ENCODE measurements around the gene EIF3F.

DNA sequence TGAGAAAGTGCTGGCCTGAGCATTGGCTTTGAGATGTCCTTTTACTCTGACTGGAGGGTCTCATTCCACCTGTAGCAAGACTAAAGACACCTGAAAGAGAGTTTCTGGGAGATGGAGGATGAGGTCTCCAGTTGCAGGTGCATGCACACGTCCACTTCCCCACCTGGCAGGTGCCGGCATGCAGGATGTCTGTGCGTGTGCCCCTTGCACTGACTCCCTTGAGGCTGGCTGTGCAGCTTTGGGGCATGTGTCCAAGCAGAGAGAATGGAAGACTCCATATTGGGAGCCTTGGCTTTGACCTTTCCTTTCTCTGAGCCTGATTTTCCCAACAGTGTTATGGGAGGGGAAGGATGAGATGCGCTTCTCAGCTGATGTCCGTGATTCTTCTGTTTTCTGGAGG is 49.8 kb downstream of the EIF3F start:
- TF ChIP-seq CTCF (IDR thresholded peaks at IDR 0.05; ENCODE audit: insufficient read depth, low read length) = no peak
- no peak for TF ChIP-seq GABPA (IDR thresholded peaks at IDR 0.05; ENCODE audit: low read depth)

All from HL-60 (cell line).